ENCODE data around the gene NR4A1.

NR4A1 gene

DNA sequence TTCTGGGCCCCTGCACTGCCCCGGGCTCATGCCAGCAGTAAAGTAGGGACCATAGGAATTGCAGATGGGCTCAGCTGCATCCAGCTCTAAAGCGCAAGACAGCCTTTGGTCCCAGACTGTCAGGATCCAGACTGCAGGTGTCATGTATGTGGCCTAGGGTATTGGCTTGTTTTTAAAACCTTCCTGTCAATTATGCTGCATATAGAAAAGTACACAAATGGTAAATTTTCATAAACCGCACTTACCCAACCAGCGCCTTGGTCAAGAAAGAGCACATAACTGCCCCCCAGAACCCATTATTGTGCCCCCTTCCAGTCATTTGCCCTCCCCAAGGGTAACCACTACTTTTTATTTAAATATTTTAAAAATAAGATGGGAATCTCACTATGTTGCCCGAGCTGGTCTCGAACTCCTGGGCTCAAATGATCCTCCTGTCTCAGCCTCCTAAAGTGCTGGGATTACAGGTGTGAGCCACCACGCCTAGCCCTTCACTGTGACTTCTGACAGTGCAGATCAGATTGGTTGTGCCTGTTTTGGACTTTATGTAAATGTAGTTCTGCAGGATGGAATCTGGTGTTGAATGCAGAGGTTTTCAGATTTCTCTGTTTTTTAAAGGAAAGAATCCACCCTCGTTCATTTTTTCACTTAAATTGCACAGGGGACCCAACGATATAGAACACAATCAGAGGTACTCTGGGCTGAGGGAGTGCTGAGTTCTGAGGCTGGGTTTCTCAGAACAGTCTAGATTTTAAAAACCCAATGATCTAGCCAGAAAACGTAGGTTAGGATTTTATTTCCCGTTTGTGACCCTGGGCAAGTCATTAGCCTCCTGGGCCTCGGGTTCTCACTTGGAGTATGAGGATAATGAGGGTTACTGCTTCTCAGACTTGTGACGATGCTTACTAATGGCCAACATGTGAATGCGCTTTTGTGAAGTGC lies 6.7 kb downstream of the NR4A1 start:
- DNase-seq (ENCODE audit: low read depth in 4 of 4, low spot score in 1 of 4): no peak

- DNase-seq (ENCODE audit: low read depth in 4 of 4, low spot score in 1 of 4): no peak
Observed at GRCh38 chr12:52058631-52059361, 7.6 kb downstream of the NR4A1 start.

DNA sequence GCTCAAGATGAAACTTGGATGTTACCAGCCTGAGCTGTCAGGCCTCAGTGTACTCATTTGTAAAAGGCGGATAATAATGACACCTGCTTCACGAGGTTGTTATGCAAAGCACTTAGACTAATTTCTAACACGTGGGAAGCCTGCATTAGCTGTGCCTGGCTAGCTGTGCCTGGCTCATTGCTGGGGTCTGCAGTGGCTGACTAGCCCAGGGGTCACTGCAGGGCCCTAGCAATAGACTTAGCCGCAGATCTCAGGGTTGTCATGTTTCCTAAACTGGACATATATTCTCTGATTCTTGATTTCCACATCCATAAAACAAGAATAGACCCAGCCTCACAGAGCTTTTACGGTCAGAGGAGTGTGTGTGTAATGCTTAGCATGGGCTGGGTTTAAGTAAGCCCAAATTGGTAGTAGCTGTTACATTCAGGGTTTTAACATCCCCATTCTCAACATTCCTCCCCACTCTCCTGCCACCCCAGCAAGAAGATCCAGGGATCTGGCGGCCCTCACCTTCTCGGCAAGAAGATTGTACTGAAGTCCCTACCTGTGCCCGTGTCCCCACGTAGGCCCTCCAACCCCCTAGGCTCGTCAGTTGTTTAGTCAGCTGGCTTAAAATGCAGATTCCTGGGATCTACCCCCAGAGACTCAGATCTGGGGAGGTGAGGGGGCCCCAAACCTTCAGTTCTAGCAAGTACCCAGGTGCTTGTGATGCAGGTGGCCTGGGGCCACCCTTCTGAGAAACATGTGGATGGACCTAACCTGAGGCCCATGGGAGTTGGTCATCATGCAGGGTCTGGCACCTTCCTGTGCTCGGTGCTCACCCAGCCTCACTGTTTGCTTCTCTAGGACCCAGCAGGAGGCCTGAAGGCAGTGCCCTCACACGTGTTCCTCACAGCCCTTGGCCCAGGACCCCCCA lies 8.6 kb downstream of the NR4A1 start:
- DNase-seq (ENCODE audit: low read depth in 4 of 4, low spot score in 1 of 4): no peak

- no peak for DNase-seq (ENCODE audit: low read depth in 4 of 4, low spot score in 1 of 4)
Observed at GRCh38 chr12:52060498-52061177, 9.4 kb downstream of the NR4A1 start.

- no peak for DNase-seq (ENCODE audit: low read depth in 4 of 4, low spot score in 1 of 4)
Observed at GRCh38 chr12:52061470-52062166, 10.4 kb downstream of the NR4A1 start.

DNA sequence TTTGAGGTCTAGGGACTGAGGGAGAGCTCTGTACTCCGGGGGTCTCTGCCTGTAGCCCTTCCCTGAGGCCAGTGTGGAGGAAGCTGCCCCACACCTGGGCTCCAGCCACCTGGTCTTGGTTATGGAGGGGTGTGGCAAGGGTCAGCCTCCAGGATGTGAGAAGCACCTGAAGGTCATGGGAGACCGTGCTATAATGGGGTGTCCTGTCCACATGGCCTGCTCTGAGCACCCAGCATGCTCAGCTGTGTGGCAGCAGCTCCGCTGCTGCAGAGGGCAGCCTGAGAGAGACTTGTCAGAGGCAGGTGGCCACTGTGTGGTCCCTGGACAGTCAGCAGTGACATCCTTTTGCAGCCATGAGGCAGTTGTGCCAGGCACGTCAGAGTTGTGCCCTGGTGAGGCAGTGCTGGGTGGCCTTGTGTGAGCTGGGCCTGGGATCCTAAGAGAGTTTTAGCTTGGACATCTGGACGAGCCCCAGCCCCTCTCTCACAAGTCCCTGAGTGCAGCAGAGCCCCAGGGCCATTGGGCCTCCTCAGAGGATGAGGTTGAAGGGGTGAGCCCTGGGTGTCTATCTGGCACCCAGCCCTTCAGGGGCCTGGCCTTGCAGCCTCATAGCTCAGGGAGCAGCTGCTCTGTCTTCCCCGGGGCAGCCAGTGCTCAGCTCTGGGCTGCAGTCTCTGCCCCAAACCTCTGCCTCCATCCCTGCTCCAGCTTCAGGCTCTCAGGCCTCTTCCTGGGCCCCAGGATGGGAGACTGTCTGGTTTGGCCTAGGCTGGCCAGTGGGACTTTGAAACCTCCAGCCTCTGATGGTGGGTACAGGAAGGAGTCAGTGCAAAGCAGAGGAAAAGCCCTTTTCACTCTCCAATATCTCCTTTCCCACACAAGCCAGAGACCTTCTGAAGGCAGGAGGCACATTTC lies 11.2 kb downstream of the NR4A1 start:
- DNase-seq (ENCODE audit: low read depth in 4 of 4, low spot score in 1 of 4): no peak

- DNase-seq (ENCODE audit: low read depth in 4 of 4, low spot score in 1 of 4): no peak
Observed at GRCh38 chr12:52063082-52063924, 12.1 kb downstream of the NR4A1 start.

DNA sequence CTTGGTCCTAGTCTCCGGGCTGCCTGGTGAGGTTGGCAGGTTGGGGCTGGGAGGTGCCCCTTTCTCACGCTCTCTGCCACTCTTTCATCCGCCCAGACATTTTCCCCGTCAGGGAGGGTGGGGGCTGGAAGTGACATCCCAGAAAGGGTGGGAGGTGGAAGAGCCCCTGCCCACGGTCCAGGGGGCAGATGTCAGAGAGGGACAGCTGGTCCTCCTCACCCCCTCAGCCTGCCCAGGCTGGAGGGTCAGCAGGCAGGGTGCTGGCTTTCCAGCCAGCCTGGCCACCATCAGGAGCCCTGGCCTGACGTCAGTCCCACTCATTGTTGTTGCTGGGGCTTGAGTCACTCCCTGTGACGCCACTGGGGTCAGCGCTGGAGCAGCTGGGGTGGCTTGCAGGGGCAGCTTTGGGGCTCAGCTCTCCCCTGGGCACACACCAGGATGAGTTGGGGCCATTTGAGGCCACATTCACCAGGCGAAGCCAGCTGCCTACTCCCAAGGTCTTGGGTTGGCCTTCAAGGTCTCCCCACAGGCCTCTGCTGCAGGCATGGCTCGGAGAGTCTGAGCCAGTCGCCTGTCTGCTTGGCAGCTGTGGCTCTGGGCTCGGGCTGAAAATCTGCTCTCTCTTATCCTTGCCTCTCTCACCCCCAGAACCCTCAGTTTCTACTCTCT lies 12.9 kb downstream of the NR4A1 start:
- DNase-seq (ENCODE audit: low read depth in 4 of 4, low spot score in 1 of 4): no peak

DNA sequence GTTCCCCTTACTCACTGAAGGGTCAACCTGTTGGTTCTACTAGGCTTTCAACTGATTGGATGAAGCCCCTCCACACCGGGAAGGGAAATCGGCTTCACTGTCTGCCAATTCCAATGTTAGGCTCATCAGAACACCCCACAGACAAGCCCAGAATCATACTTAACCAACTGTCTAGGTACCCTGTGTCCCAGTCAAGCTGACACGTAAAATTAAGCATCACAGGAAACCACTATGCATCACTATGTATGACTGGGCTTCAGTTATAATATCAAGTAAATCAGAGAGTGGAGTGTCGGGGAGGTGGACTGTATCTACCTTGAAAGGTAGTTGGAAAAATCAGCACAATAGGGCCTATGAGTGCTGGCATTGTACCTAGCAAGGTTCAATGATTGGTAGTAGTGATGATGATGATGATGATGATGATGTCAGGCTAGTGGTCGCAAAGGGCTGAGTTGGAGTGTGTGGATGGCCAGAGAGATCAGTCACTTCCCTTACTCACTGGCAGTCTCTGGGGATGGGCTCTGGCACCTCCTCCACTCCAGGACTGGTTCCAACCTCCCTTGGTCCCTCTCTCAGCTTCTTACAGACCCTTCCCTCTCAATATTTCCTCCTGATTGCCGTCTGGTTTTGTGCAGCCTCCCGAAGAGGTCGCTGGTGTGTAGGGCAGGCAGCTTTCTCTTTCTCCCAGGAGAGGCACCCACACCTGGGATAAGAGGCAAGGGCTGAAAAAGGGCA lies 15.3 kb downstream of the NR4A1 start:
- DNase-seq (ENCODE audit: low read depth in 4 of 4, low spot score in 1 of 4): no peak

DNA sequence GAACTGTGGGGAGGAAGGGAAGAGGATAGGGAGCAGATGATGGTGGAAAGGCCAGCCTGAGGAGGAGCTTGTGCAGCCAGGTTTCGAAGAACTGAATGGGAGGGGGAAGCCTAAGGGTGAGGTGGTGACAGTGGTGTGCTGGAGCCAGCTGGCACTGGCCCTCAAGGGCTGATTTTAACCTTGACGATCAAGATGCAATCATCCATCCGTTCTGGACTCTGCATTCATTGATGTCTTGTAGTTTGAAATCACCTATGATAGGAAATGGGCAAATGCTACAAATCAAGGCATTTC lies 15.8 kb downstream of the NR4A1 start:
- no peak for DNase-seq (ENCODE audit: low read depth in 4 of 4, low spot score in 1 of 4)

DNA sequence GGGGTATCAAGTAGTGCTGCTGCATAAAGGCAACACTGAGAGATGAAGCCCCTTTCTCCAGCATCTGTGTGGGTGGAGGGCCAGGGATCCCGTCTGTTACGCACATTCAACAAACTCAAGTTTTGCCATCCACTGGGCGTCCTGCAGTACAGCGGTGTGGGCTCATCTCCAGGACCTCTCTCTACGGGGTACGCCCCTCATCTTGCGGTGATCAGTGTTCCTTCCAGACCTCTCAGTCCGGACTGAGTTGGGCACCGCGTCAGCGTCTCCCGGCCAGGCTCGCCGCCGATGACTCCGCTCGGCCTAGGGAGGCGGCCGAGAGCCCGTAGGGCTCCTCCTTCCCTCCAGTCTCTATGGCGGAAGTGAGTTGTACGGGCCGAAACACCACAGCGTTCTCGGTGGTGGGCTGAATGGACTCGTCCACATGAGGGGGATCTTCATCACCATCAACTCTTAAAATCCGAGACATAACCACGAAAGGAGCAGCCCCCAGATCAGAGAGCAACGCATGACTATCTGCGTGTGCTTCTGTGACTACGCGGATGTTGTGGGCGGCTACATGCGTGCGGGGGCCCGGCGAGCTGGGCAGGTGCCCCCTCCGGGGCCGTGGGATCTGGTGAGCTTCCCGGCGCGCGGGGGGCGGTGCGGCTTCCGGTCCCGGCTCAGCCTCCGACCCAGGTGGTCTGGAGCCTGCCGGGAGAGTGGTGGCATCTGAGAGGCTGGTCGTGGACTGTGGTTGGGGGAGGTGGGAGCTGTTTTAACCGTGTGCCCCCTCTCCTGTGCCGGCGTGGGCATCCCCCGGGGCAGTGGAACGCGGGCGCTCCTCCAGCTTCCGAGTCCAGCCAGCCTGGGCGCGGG lies 18.3 kb downstream of the NR4A1 start, which contains the start of gene ATG101:
Gene ATG101 (plus strand): TSS at position 652 of the 858 bp plus-strand sequence. CDS start 3,673 bp downstream, outside the sequence.
- peak; percentile 59 to 79 (median 73) for DNase-seq (ENCODE audit: low read depth in 4 of 4, low spot score in 1 of 4)

GRCh38 chr12:52070185-52070925 lies 19.1 kb downstream of the NR4A1 start:
- no peak for DNase-seq (ENCODE audit: low read depth in 4 of 4, low spot score in 1 of 4)

DNA sequence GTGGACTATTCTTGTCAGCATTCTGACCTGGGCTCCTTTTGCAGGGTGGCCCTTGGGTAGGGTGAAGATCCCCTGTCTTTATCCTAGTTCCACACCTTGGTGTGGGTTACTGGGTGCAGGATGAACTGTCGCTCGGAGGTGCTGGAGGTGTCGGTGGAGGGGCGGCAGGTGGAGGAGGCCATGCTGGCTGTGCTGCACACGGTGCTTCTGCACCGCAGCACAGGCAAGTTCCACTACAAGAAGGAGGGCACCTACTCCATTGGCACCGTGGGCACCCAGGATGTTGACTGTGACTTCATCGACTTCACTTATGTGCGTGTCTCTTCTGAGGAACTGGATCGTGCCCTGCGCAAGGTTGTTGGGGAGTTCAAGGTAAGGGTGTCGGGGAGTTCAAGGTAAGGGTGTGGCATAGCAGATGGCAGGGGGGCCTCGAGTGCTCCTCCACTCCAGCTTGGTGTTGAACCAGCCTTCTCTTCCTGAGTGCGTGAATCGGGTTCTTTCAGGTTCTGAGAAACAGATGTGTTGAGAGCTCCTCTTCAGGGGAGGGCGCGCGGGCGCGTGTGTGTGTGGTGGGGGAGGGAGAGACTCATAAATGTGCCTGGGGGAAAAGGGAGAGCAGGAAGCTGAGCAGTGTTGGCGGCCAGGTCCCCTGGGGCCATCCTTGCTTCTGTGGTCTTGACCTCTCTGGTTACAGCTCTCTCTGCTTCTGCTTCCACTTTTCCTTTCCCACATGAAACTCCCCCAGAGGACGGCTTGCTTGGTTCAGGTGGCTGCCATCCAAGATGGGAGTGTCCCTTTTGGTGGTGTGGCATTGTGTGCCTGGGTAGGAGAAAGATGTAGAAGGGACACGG lies 22.5 kb downstream of the NR4A1 start:
- DNase-seq (ENCODE audit: low read depth in 4 of 4, low spot score in 1 of 4): no peak

DNA sequence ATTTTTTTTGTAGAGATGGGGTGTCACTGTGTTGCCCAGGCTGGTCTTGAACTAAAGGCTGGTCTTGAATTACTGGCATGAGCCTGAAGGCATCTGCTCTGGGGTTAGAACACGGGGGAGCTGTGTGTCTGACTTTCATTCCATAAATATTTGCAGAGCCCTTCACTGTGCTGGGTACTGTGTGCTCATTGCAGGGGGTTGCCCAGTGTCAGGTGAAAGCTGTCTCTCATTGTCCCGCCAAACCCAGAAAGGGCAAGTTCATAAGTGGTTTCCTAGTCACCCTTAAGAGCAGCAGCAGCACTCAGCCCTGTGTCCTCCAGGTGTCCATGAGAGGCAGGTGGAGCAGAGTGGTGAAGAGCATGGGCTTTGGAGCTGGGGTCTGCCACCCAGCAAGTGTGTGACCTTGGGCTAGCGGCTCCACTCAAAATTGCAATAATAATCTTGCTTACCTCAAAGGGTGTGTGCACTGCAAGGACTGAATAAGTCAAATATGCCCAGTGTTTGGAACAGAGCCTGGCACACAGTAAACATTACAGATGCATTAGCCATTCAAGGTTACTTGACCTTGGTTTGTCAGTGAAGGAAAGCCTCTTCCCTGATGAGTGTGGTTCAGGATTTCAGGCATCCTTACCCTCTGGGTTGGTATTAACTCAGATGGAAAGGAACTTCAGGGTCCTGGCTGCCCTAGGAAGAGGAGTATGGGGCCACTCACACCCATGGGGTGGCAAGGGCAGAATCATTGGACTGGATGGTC lies 23.9 kb downstream of the NR4A1 start:
- DNase-seq (ENCODE audit: low read depth in 4 of 4, low spot score in 1 of 4): no peak

Measured in stimulated activated CD4-positive, alpha-beta T cell treated with anti-CD3 and anti-CD28 coated beads, Interleukin-1b, Interleukin-23, amount 100 ng/mL, for 24 hours (primary cell).